ENCODE data around the gene SPACA4.

Gene SPACA4

DNA sequence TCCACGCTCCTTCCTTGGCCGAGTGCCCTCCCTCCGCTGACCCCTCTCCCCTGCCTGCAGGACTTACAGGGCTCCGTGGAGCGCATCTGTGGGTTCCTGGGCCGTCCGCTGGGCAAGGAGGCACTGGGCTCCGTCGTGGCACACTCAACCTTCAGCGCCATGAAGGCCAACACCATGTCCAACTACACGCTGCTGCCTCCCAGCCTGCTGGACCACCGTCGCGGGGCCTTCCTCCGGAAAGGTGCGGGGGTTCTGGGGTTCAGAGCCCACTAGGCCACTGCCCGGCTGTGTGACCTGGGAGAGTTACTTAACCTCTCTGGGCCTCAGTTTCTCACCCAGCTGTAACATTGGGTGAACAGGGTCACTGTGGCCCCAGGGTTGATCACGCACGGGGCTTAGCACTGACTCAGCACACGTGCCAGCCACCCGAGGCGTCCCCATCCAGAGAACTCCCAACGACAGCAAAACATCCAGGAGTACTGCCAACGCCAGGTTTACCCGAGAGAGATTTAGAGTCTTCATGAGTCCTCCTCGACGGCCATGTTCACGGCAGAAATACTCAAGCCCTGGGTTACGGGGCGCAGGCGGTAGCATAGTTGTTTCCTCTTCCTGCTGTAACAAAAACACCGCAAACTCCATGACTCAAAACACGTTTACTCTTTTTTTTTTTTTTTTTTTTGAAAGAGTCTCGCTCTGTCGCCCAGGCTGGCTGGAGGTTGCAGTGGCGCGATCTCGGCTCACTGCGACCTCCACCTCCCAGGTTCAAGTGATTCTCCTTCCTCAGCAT, 9.7 kb upstream of the SPACA4 start:
- DNase-seq (ENCODE audit: low read depth) = no peak

DNA sequence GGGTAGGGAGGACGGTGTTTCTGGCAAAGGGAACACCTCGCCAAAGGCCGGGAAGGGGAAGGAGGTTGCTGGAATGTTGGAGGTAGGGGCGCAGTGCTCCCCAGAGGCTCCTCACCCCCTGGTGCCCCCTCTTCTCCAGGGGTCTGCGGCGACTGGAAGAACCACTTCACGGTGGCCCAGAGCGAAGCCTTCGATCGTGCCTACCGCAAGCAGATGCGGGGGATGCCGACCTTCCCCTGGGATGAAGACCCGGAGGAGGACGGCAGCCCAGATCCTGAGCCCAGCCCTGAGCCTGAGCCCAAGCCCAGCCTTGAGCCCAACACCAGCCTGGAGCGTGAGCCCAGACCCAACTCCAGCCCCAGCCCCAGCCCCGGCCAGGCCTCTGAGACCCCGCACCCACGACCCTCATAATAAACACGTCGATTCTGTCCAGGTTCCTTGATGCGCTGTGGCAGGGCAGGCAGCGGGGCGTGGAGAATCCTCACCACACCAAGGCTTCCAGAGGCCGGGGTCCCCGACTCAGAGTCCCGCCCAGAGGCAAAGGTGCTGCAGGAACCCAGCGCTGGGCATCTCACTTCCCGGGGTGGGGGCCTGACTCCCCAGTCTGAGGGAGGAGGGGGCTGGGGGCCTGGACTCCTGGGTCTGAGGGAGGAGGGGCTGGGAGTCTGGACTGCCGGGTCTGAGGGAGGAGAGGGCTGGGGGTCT, 7.4 kb upstream of the SPACA4 start:
- no peak for DNase-seq (ENCODE audit: low read depth)

DNA sequence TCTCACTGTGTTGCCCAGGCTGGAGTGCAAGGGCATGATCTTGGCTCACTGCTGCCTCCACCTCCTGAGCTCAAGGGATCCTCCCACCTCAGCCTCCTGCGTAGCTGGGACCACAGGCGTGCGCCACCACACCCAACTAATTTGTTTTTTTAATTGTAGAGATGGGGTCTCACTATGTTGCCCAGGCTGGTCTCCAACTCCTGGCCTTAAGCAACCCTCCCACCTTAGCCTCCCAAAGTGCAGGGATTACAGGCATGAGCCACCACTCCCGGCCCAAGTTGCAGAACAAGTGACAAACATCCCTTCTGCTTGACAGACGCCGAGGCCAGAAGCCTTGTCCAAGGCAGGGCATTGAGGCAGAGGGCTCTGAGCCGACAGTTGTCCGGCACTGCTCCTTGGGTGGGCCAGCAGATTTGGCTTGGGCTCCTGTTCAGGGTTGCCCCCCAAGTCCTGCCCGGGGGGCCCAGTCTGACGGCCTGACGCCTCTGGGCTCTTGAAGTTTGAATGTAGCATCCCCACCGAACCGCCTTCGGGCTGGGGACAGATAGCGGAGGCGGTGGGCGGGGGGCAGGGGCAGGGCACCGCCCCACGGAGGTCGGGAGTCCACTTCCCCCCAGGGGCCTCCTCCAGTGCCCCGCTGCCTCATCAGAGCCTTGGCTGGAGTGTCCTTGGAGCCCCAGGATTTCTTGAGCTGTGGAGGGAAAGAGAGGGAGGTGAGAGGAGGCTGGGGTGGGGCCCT, 5.7 kb upstream of the SPACA4 start:
- no peak for DNase-seq (ENCODE audit: low read depth)

DNA sequence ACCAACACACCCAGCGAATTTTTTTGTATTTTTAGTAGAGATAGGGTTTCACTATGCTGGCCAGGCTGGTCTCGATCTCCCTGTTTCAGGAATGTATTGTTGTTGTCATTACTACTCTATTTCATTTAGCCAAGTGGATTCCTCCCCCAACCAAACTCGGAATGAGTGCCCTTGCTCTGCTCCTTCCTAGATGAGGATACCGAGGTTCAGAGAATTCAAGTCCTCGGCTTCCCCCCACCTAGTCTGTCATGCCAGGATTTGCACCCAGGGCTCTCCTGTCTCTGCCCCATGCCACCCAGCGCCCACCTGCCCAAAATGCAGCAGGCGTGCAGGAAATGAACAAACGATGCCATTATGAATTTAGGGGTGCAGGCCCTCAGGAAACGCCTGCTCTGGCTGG, 3.5 kb upstream of the SPACA4 start:
- no peak for DNase-seq (ENCODE audit: low read depth)

DNA sequence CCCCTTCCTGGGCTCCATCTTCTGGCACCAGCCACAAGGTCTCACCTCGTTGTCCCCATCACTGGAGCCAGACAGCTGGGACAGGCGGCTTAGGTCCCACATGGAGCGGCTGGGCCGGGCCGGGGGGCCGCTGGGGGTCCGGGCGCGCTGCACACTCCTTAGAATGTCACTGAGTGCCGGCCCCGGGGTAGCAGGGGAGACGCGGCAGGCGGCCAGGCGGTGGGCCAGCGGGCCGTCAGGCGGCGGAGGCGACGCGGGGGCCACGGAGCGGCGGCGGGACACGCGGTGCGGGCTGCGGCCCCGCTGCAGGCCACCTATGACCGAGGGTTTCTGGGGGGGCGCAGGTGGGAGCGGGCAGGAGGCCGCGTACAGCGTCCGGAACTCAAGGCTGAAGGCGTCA, 3.1 kb upstream of the SPACA4 start:
- DNase-seq (ENCODE audit: low read depth) = no peak

DNA sequence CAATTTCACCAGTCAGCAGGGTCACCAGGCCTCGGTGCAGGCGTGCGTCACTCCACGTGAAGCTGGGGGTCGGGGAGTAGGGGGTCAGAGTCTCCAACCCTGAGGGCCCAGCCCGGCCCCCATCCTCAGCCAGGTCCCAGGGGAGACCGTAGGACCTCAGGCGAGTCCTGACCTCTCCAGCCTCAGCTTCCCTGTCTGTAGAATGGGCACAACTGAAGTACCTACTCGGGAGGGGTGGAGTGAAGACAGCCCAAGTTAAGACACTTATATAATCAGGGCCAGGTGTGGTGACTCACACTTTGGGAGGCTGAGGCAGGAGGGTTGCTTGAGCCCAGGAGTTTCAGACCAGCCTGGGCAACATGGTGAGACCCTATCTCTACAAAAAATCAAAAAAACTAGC, 2.7 kb upstream of the SPACA4 start:
- no peak for DNase-seq (ENCODE audit: low read depth)

DNA sequence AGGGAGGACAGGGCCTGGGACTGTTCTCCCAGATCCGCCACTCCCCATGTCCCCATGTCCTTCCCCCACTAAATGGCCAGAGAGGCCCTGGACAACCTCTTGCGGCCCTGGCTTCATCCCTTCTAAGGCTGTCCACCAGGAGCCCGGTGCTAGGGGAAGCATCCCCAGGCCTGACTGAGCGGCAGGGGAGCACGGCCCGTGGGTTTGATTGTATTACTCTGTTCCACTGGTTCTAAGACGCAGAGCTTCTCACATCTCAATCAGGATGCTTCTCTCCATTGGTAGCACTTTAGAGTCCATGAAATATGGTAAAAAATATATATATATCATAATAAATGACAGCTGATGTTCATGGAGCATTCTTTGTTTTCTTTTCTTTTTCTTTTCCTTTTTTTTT, 815 bp downstream of the SPACA4 start:
- no peak for DNase-seq (ENCODE audit: low read depth)

DNA sequence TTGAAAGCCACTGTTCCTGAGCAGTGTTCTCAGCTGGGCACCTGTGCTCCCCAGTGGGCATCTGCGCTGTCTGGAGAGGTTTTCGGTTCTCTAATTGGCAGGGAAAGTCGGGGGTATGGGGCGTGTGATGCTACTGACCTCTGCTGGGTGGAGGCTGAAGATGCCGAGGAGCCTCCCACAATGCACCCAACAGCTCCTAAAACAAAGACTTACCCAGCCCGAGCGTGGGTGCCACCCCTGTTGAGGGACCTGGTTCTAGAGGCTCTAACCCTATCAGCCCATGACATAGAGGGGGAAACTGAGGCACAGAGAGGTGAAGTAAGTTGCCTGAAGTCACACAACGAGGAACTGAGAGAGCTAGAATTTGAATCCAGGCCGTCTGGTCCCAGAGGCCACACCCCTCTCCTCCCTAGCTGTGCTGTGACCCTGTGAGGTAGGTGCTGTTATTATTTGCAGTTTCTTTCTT, 2.3 kb downstream of the SPACA4 start:
- no peak for DNase-seq (ENCODE audit: low read depth)

DNA sequence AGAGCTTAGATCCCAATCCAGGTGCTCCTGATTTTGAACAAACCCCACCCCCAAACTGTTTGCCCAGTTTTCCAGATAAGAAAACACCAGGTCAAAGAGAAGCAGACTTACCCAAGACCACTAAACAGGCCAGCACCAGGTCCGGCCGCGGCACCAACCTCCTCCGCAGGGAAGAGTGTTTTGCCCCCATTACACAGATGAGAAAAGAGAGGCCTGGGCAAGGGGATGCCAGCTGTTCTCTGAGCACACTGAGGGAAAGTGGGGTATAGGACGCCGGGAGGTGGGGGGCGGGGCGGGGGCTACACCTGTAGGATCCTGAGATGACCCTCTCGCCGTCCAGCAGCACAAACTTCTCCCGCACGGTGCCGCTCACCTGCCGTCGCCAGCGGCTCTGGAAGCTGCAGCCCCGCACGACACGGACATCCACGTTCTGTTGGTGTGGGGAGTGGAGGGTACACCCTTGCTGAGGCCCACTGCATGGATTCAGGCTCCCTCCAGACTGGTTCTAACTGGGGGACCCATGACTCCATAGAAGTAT, 3.1 kb downstream of the SPACA4 start:
- no peak for DNase-seq (ENCODE audit: low read depth)

DNA sequence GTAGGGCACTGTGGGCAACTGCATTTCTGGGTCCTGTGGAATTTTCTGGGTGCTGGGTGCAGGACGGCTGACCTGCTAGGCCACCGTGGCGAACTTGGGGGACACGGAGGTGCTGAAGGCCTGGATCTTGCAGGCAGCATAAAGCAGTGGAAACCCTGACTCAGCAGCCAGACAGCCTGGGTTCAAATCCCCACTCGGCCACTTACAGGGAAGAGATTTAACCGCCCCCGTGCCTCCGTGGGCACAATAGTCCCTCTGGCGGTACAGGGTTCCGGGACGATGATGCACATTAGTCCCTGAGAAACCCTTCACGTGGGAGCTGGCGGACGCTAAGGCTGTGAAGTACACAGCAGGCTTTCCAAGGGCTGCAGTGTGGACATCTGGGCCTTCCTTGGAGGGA, 5.3 kb downstream of the SPACA4 start:
- no peak for DNase-seq (ENCODE audit: low read depth)

DNA sequence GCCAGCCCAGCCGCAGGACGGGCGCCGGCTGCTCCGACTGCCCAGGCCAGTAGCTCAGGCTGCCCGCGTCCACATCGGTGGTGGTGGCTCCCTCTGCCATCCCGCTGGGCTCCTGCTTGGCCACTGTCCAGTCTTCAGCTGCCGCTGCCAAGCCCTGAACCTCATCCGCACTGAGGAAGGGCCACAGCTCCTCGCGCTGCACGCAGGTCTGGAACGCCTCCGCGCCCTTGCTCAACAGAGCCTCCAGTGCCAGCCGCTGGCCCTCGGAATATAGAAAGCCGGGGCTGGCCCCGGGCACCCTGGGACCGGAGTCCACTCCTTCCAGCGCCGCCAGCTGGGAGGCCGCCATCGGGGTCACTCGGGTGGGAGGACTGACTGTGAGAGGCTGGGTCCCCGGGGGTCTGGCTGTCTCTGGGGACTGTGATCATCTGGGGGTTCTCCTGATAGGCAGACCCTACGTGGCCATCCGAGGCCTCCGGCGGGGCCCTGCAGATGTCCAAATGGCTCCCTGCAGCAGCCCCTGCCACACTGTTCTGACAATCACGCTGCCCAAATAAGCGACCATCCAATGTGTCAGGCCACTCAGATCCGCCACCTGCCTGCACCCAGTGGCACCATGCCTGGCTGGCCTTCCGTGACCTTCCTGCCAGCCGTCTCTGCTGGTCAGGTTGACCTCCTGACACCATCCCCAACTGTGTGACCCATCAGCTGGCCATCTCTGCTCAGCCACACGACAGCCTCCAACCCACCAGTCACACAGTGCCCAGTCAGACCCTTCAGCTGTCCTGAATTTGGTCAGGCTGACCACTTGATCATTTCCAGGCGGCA, 6.7 kb downstream of the SPACA4 start:
- DNase-seq (ENCODE audit: low read depth) = no peak

DNA sequence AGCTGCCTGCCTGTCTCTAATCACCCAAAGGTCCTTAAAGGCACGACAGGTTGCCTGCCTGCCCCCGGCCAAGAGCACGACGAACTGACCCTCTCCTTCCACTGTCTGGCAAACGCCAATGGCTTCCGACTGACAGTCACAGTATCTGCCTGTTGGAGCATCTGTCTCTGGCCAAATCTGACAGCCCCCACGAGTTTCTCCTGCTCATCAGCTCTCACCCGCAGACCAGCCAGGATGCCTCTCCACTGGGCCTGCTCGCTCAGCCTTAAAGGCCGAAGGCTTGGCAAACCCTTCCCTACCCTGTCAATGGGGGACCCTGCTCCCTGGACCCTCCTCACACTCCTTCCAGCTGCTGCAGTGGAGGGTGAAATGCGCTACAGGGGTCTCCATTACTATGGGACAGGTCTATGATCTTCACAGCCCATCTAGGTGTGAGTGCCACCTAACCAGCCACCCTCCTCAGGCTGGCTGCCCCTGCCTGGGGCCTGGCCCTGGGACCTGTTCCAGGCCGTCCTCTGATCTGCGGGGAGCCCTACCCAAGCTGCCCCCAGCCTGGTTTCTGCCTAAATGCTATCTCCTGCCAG, 7.4 kb downstream of the SPACA4 start:
- no peak for DNase-seq (ENCODE audit: low read depth)

DNA sequence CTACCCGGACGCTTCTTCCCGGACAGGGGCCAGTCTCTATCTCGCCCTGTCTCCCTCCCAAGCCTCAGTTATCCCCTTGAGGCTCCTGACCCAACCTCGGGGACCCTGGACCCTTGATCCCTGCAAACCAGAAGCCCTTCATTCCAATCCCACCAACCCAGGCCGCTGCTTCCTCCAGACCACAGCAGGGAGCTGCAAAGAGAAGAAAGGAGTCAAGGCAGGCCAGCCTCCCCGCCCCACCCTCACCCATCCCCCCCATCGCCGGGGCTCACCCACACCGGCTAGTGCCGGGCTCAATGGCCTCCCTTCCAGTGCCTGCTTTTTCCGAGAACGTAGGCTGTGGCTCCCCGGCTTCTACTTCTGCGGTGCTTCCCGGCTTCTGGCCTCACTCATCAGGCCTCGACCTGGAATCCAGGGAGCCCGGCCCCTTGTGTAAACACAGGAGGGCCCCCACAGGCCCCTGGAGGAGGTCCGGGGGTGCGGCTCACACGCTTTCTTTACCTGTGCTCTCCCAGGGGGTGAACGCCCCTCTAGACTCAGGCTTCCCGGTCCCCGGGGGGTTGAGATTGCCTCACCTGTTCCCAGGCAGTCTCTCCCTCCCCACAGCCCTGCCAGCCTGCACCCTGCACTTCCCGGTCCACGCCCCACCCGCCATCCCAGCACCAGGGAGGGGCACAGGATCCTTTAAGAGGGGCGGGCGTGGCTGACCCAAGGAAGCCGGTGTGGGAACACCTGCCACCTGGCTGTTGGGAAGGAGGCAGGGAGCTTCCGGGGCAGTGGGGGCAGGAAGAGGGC, 8.1 kb downstream of the SPACA4 start, which contains the start of gene FAM83E:
Gene FAM83E, minus strand, starts transcription at position 641 of the 795 bp plus-strand sequence. CDS start 1,704 bp downstream, outside the sequence.
- no peak for DNase-seq (ENCODE audit: low read depth)

DNA sequence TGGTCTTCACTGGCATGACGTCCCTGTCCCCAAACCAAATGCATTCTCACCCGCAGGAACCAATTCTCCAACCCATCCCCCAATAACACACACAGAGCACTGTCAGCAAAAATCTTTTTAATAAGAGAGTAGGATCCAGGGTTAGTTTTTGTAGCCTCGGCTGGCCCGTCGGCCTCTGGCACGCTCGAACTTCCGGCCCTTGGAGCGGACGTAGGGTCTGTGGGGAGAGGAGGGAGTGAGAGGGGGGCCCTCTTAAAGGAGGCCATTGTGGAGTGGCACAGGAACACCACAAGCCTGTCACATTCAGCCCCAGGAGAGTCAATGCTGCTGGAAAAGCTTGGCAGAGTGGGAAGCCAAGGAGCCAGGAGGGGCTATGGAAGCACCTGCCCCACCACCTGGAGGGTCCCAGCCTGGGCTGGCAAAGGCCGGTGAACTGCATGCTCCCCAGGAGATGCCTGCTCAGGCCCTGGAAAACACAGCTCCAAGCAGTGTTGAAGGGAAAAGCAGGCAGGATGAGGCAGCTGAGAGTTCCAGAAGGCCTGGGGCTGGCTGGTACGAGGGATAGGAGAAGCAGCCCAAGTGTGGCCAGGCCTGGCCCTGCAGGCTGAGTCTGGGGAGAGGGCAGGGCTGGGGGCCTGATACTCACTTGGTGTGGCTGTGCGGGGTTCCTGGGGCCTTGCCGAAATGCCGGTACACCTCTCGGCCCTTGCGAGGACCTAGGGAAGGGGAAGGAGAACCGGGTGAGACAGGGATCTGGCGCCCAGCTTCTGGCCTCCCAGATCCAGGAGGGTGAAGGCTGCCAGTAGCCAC, 8.9 kb downstream of the SPACA4 start:
- no peak for DNase-seq (ENCODE audit: low read depth)

DNA sequence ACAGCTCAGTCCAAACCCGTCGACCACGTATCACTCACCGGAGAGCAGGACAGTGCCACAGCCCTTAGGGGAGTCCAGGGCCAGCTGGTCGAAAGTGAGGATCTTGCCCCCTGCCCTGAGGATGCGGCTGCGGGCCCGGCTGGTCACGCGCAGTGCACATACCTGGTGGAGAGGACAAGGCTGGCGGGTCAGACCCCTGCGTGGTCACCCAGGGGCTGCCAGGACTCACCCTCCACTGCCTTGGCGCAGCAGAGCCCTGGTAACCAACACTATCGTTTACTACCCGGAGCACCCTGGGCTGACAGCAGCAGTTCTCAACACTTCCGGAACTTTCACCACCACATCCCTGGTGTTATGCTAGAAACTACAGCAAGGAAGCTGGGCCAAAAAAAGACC, 9.5 kb downstream of the SPACA4 start:
- DNase-seq (ENCODE audit: low read depth) = no peak

DNA sequence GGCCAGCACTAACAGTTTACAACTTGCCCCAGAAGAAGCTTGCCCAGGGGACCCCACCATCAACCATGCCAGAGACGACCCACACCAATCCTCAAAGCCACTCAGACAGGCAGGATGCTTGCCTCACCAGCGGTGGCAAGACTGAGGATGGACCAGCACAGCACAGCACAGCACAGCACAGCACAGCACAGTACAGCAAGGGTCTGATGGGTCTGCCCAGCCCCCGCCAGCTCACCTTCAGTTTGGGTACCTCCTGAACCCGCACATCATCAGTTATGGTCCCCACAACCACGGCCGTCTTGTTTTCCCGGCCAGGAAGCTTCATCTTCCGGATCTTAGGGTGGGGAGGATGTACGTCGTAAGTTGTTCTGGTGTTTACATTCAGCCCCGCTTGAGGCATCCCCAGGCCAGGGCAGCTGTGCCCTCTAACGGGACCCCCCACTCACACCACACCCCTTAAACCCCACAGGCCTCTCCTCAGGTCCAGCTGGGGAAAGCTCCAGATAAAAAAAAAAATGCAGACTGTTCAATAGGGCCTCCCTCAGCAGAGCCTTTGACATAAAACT, 10.0 kb downstream of the SPACA4 start:
- no peak for DNase-seq (ENCODE audit: low read depth)

DNA sequence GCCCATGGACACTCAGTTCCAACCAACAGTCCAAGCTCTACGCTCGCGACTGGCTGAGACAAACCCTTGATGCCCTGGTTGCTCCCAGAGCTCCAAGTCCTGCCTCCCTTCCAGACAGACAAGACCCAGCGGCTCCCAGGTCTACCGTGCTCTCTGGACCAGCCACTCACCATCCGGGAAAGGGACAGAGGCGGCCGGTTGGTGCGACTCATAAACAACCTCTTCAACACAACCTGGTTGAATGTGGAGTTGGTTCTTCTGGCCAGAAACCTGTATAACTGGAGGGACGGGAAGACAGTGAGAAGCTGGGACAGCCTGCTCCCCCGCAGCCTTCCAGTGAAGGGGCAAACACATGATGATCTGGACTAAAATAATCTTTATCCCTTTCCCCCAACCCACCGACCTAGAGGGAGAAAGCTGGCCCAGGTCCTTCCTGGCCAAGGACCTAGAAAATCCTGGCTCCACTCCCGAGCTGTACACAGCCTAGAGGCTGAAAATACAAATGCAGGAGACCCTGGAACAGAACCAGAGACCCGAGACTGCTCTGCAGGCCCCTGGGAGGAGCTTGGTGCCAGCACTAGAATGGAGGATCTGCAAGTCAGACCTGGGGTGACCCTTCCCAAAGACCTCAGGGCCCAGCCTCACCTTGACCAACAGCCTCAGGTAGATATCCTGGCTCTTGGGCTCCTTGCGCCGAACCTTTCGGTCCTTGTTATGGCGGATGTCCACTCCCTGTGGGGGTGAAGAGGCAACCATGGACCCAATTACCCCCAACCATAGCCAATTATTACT, 10.8 kb downstream of the SPACA4 start:
- no peak for DNase-seq (ENCODE audit: low read depth)

DNA sequence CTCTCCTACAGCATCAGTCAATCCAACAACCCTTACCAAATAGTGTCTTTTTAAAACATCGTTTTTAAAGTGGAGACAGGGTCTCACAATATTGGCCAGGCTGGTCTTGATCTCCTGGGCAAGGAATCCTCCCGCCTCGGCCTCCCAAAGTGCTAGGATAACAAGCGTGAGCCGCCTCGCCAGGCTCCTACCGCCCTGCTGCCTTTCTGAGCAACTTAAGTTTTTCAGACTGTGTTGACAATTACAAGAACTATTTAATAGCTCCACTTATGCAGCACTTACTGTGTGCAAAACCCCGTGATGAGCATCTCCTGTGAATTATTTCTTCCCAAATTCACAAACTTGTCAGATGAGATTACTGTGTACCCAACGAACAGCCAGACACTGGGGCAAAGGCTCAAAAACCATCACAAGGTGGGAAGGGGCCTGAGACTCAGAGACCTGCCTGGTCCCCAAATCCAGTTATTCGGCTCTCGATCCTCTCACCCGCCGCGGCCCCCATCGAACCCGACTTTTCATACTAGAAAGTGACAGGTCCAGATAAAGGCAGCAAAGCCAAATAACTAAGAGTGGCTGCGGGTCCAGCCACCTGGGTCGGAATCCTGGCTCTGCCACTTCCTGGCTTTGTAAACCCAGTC, 11.9 kb downstream of the SPACA4 start:
- no peak for DNase-seq (ENCODE audit: low read depth)
